BLaER1 (cell line): Measurements from ENCODE around the gene UBE2L3.
A peak's percentile ranks its signal among the peaks of the same experiment; 100 is the strongest.

ENCODE experiments used
- H3K27ac ChIP-seq: shearing (Covaris generic); formaldehyde crosslinking; 2 replicates; pipeline ENCODE4 v1.8.1; 2022
- H3K27me3 ChIP-seq: shearing (Covaris generic); formaldehyde crosslinking; 2 replicates; pipeline ENCODE4 v1.8.1; 2022
- H3K36me3 ChIP-seq: shearing (Covaris generic); formaldehyde crosslinking; 2 replicates; pipeline ENCODE4 v1.8.1; 2022
- H3K4me1 ChIP-seq: shearing (Covaris generic); formaldehyde crosslinking; 2 replicates; pipeline ENCODE4 v1.8.1; 2022
- H3K4me2 ChIP-seq: shearing (Covaris generic); formaldehyde crosslinking; 2 replicates; pipeline ENCODE4 v1.8.1; 2022
- H3K4me3 ChIP-seq: shearing (Covaris generic); formaldehyde crosslinking; 2 replicates; pipeline ENCODE4 v1.8.1; 2022
- H3K9ac ChIP-seq: shearing (Covaris generic); formaldehyde crosslinking; 2 replicates; pipeline ENCODE4 v1.8.1; 2022
- H3K9me3 ChIP-seq: shearing (Covaris generic); formaldehyde crosslinking; 2 replicates; pipeline ENCODE4 v1.8.1; 2022
- H4K20me1 ChIP-seq: shearing (Covaris generic); formaldehyde crosslinking; 2 replicates; pipeline ENCODE4 v1.8.1; 2022
- Cebpa-rat ChIP-seq: shearing (Covaris generic); IDR thresholded peaks from 2 replicates; pipeline ENCODE4 v1.8.1; 2022

The UBE2L3 gene

GRCh38 chr22:21657020-21657359, 89.5 kb downstream of the UBE2L3 start:
- Histone ChIP-seq H3K27ac (peak overlapping the region; percentile 80), H4K20me1 (no peaks in the 10 kb centered on the region), H3K4me2 (peak overlapping the region; percentile 98), H3K9me3 (no peaks in the 10 kb centered on the region), H3K27me3 (no peaks in the 10 kb centered on the region), H3K4me3 (peak overlapping the region; percentile 77), H3K36me3 (peaks cover 28% of the 10 kb centered on the region), H3K4me1 (peaks cover 61% of the 10 kb centered on the region), H3K9ac (peak overlapping the region; percentile 81)
- no peak for TF ChIP-seq Cebpa-rat

DNA sequence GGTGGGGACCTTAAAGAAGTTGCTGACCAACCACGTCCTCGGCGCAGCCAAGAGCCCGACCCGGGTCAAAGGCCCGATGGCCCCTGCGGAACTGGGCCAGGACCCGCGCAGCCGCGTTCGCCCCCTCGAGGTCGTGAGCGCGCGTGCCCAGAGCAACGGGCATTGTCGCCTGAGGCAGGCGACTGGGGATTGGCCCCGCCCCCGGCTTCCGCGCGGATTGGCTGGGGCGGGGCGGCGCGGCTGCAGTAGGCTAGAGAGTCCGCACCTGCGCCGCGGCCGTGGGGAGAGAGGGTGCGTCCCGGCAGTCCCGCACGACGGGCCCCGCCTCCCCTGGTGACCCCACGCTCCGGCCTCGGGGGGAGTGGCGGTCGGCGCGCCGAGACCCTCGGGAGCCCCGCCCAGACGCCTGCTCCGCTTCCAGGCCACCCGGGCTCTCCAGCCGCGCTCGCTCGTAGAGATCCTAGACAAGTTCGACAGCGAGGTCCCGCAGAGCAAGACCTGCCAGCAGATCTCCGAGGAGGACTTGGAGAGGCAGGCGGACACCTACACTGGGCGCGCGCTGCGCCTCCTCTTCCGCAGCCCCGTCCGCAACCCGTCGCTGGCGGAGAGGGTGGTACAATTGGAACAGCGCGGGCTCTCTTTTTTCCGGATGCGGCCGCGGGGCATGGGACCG, 90.0 kb downstream of the UBE2L3 start:
- peak overlapping the region; percentile 98 for H3K4me2 ChIP-seq
- H3K27me3 ChIP-seq = no peaks in the 10 kb centered on the region
- no peaks in the 10 kb centered on the region for H3K9me3 ChIP-seq
- H3K9ac ChIP-seq = peak overlapping the region; percentile 81
- no peaks in the 10 kb centered on the region for H4K20me1 ChIP-seq
- H3K4me3 ChIP-seq = peak overlapping the region; percentile 77
- H3K4me1 ChIP-seq = peaks cover 61% of the 10 kb centered on the region
- peak overlapping the region; percentile 80 for H3K27ac ChIP-seq
- peaks cover 28% of the 10 kb centered on the region for H3K36me3 ChIP-seq
- TF ChIP-seq Cebpa-rat = no peak

DNA sequence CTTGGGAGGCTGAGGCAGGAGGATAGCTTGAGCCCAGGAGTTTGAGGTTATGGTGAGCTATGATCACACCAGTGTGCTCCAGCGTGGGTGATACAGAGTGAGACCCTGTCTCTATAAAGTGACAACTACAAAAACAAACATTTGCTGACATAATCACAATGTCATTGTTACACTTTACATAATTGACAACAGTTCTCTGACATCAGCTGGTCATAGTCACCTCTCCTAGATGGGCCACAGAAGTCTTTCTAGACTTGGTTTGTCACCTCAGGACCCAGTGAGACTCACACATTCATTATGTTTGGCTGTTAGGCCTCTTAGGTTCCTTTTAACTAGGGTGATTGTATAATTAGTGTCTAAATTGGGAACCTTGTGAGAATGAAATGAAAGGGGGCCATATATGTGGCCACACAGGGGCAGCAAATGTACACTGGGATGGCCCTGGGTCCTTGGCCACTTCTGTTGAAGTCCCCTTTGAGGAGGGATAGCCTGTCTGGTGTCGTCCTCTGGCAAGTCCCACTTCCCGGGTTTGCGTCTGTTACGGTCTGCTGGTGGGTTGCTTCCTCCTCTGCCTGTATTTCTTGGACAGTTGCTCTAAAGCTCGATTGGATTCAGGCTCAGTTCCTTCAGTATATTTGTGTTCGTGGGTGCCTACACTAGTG, 92.5 kb downstream of the UBE2L3 start:
- no peaks in the 10 kb centered on the region for H4K20me1 ChIP-seq
- H3K27ac ChIP-seq = peak overlapping the region; percentile 31; the same call in 1 of the 2 replicates
- H3K4me1 ChIP-seq = peaks cover 44% of the 10 kb centered on the region
- H3K4me3 ChIP-seq = no peak overlapping the region
- H3K9ac ChIP-seq = no peak overlapping the region
- no peaks in the 10 kb centered on the region for H3K9me3 ChIP-seq
- peaks cover 10% of the 10 kb centered on the region for H3K36me3 ChIP-seq
- H3K27me3 ChIP-seq = no peaks in the 10 kb centered on the region
- peak overlapping the region; percentile 42 for H3K4me2 ChIP-seq
- TF ChIP-seq Cebpa-rat = no peak

- no peak overlapping the region for H3K9ac ChIP-seq
- no peaks in the 10 kb centered on the region for H3K27me3 ChIP-seq
- H3K4me1 ChIP-seq = peaks cover 52% of the 10 kb centered on the region
- no peak overlapping the region for H3K4me2 ChIP-seq
- peaks cover 5% of the 10 kb centered on the region; the same call in 1 of the 2 replicates for H3K36me3 ChIP-seq
- H3K9me3 ChIP-seq = no peaks in the 10 kb centered on the region
- TF ChIP-seq Cebpa-rat = no peak
- H4K20me1 ChIP-seq = no peaks in the 10 kb centered on the region
- no peak overlapping the region for H3K4me3 ChIP-seq
- H3K27ac ChIP-seq = no peak overlapping the region
Observed at GRCh38 chr22:21660904-21661303, 93.4 kb downstream of the UBE2L3 start.

- no peak overlapping the region for H3K9ac ChIP-seq
- H3K27me3 ChIP-seq = no peaks in the 10 kb centered on the region
- H3K4me3 ChIP-seq = no peak overlapping the region
- H3K4me1 ChIP-seq = peaks cover 47% of the 10 kb centered on the region
- TF ChIP-seq Cebpa-rat = no peak
- peaks cover 5% of the 10 kb centered on the region; the same call in 1 of the 2 replicates for H3K36me3 ChIP-seq
- H3K9me3 ChIP-seq = no peaks in the 10 kb centered on the region
- H3K4me2 ChIP-seq = no peak overlapping the region
- H4K20me1 ChIP-seq = no peaks in the 10 kb centered on the region
- no peak overlapping the region for H3K27ac ChIP-seq
Observed at GRCh38 chr22:21661991-21662390, 94.5 kb downstream of the UBE2L3 start.

- Histone ChIP-seq H3K9me3 (no peaks in the 10 kb centered on the region), H3K9ac (no peak overlapping the region), H3K4me2 (no peak overlapping the region), H3K27ac (no peak overlapping the region), H3K36me3 (peaks cover 5% of the 10 kb centered on the region; the same call in 1 of the 2 replicates), H3K4me3 (no peak overlapping the region), H4K20me1 (no peaks in the 10 kb centered on the region), H3K27me3 (no peaks in the 10 kb centered on the region), H3K4me1 (peaks cover 50% of the 10 kb centered on the region)
- no peak for TF ChIP-seq Cebpa-rat
Observed at GRCh38 chr22:21663738-21664137, 96.2 kb downstream of the UBE2L3 start.

- H3K27ac ChIP-seq = peak overlapping the region; percentile 92
- H4K20me1 ChIP-seq = 0 out of 2 replicates have a peak, but pooled peaks cover 8% of the 10 kb centered on the region
- H3K4me1 ChIP-seq = peaks cover 39% of the 10 kb centered on the region
- peak overlapping the region; percentile 87 for H3K4me2 ChIP-seq
- peak overlapping the region; percentile 99 for H3K4me3 ChIP-seq
- no peak for TF ChIP-seq Cebpa-rat
- peaks cover 16% of the 10 kb centered on the region for H3K36me3 ChIP-seq
- H3K9me3 ChIP-seq = no peaks in the 10 kb centered on the region
- peak overlapping the region; percentile 95 for H3K9ac ChIP-seq
- no peaks in the 10 kb centered on the region for H3K27me3 ChIP-seq
Observed at GRCh38 chr22:21665047-21665851, 97.7 kb downstream of the UBE2L3 start.

DNA sequence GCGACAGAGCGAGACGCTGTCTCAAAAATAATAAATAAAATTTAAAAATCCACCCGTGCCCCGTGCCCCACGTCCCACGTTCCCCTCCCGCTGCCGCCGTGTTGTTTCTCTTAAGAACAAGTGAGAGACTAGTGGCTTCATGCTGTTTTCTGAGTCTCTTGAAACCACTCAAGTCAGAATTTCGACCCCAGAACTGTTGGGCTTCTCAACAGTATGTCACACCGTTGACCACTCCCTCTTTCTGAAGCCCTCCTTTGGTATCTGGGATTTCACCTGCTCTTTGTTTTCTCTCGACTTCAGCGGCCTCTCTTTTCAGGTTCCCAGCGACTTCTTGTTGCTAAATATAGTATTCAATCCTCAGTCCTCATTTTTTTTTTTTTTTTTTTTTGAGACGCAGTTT, 99.3 kb downstream of the UBE2L3 start:
- peak overlapping the region; percentile 95 for H3K9ac ChIP-seq
- peak overlapping the region; percentile 92 for H3K27ac ChIP-seq
- peak overlapping the region; percentile 87 for H3K4me2 ChIP-seq
- peak overlapping the region; percentile 99 for H3K4me3 ChIP-seq
- H3K9me3 ChIP-seq = no peaks in the 10 kb centered on the region
- H3K4me1 ChIP-seq = peaks cover 33% of the 10 kb centered on the region
- peaks cover 26% of the 10 kb centered on the region for H3K36me3 ChIP-seq
- H3K27me3 ChIP-seq = no peaks in the 10 kb centered on the region
- peaks cover 16% of the 10 kb centered on the region; the same call in 1 of the 2 replicates for H4K20me1 ChIP-seq
- no peak for TF ChIP-seq Cebpa-rat

DNA sequence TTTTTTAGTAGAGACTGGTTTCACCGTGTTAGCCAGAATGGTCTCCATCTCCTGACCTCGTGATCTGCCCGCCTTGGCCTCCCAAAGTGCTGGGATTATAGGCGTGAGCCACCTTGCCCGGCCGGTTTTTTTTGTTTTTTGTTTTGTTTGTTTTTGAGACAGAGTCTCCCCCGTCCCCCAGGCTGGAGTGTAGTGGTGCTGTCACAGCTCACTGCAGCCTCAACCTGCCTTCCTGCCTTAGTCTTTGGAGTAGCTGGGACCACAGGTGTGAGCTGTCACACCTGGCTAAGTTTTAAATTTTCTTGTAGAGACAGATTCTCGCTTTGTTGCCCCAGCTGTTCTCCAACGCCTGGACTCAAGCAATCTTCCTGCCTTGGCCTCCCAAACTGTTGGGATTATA, 101.5 kb downstream of the UBE2L3 start:
- H3K36me3 ChIP-seq = peaks cover 48% of the 10 kb centered on the region
- H3K27ac ChIP-seq = no peak overlapping the region
- H3K4me1 ChIP-seq = peaks cover 42% of the 10 kb centered on the region
- peaks cover 36% of the 10 kb centered on the region for H4K20me1 ChIP-seq
- no peak overlapping the region for H3K9ac ChIP-seq
- H3K4me2 ChIP-seq = no peak overlapping the region
- no peaks in the 10 kb centered on the region for H3K27me3 ChIP-seq
- no peaks in the 10 kb centered on the region for H3K9me3 ChIP-seq
- H3K4me3 ChIP-seq = no peak overlapping the region
- TF ChIP-seq Cebpa-rat = no peak
